SU-DHL-6 (cell line): ENCODE data around the gene FERMT3.

Experiments used
- EZH2phosphoT487 ChIP-seq: fragments of 200-600 bp; sonication (generic), shearing (Covaris generic); conservative IDR thresholded peaks from 2 replicates; pipeline ENCODE4 v1.6.1; 2018; ENCODE audit warnings: mild to moderate bottlenecking, antibody characterized with exemption, low read length, moderate library complexity, mixed read lengths
- TF ChIP-seq, protein P1 (sequence below): fragments of 200-600 bp; sonication (generic); IDR thresholded peaks from one replicate; pipeline ENCODE4 v1.5.1; 2017; ENCODE audit warnings: antibody characterized with exemption, mild to moderate bottlenecking, low read length, moderate library complexity; ENCODE audit not compliant: insufficient read depth, poor library complexity, severe bottlenecking

DNA sequence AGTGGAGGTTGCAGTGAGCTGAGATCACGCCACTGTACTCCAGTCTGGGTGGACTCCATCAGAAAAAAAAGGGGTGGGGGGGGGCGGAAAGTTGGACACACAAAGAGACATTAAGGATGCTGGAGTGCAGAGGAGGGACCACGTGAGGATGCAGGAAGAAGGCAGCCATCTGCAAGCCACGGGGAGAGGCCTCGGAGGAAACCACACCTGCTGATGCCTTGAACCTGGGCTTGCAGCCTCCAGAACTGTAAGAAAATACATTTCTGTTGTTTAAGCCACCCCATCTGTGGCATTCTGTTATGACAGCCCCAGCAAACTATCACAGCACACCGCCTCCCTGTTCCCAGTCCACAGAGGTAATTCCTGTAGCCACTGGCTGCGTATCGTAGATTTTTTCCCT is 29.8 kb upstream of the FERMT3 start:
- TF ChIP-seq, protein P1, sequence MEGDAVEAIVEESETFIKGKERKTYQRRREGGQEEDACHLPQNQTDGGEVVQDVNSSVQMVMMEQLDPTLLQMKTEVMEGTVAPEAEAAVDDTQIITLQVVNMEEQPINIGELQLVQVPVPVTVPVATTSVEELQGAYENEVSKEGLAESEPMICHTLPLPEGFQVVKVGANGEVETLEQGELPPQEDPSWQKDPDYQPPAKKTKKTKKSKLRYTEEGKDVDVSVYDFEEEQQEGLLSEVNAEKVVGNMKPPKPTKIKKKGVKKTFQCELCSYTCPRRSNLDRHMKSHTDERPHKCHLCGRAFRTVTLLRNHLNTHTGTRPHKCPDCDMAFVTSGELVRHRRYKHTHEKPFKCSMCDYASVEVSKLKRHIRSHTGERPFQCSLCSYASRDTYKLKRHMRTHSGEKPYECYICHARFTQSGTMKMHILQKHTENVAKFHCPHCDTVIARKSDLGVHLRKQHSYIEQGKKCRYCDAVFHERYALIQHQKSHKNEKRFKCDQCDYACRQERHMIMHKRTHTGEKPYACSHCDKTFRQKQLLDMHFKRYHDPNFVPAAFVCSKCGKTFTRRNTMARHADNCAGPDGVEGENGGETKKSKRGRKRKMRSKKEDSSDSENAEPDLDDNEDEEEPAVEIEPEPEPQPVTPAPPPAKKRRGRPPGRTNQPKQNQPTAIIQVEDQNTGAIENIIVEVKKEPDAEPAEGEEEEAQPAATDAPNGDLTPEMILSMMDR: no peak
- TF ChIP-seq EZH2phosphoT487: no peak
